Stimulated activated memory B cell treated with anti-CD40 and anti-IgM and Interleukin-4, amounts not matched to agents 10 μg/mL and 1 μg/mL and 100 μg/mL, for 72 hours (primary cell): ENCODE measurements around the gene KCNT2.
"Not testable (repeated sequence)": the region's sequence is repeated elsewhere in the genome, so short reads cannot be mapped to it uniquely, and the experiment has no call there.

ENCODE experiments used
- ATAC-seq: fragments of 150-1000 bp; cut with Tn5 transposase; 2 replicates; pipeline ENCODE4 v1.10.0; 2021
- H3K27ac Mint-ChIP-seq: one replicate; pipeline ENCODE4 v1.8.0; 2022; ENCODE audit warnings: mild to moderate bottlenecking, mixed read lengths
- H3K27me3 Mint-ChIP-seq: one replicate; pipeline ENCODE4 v1.8.0; 2022; ENCODE audit warnings: mixed read lengths
- H3K36me3 Mint-ChIP-seq: one replicate; pipeline ENCODE4 v1.8.0; 2022; ENCODE audit warnings: mixed read lengths
- H3K4me1 Mint-ChIP-seq: one replicate; pipeline ENCODE4 v1.8.0; 2022; ENCODE audit warnings: mixed read lengths
- H3K4me3 Mint-ChIP-seq: one replicate; pipeline ENCODE4 v1.8.0; 2022; ENCODE audit warnings: mild to moderate bottlenecking, moderate library complexity, mixed read lengths
- H3K9me3 Mint-ChIP-seq: one replicate; pipeline ENCODE4 v1.8.0; 2022; ENCODE audit warnings: mixed read lengths

KCNT2 gene

DNA sequence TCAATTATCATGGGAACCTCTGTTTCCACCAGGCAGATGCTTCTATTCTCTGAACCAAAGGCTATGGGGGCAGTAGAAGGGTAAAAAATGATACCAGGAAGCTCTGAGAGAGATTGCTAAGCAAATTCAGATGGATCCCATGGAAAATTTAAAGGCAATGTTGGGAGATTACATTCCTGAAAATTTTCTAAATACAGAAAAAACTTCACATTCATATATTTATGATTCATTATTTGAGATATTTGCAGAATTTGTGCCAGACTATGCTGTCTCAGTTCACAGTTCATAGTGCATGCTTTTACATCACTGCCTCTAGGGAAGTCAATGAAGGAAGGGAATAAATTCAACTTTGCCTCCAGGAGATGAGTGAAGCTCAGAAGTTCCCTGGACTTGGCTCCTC lies 57.5 kb downstream of the KCNT2 start:
- ATAC-seq: no peak
- H3K27ac Mint-ChIP-seq: no peak overlapping the region
- no peaks in the 10 kb centered on the region for H3K27me3 Mint-ChIP-seq

GRCh38 chr1:196546272-196547111 lies 61.7 kb downstream of the KCNT2 start:
- Mint-ChIP-seq H3K27me3 (no peaks in the 10 kb centered on the region), H3K4me3 (no peak overlapping the region), H3K36me3 (no peaks in the 10 kb centered on the region), H3K27ac (no peak overlapping the region), H3K4me1 (no peaks in the 10 kb centered on the region), H3K9me3 (no peaks in the 10 kb centered on the region)
- ATAC-seq: no peak

More for the DNA sequence above, 57.5 kb downstream of the KCNT2 start:
- no peaks in the 10 kb centered on the region for H3K4me1 Mint-ChIP-seq
- H3K9me3 Mint-ChIP-seq: no peaks in the 10 kb centered on the region
- no peaks in the 10 kb centered on the region for H3K36me3 Mint-ChIP-seq
- H3K4me3 Mint-ChIP-seq: no peak overlapping the region

DNA sequence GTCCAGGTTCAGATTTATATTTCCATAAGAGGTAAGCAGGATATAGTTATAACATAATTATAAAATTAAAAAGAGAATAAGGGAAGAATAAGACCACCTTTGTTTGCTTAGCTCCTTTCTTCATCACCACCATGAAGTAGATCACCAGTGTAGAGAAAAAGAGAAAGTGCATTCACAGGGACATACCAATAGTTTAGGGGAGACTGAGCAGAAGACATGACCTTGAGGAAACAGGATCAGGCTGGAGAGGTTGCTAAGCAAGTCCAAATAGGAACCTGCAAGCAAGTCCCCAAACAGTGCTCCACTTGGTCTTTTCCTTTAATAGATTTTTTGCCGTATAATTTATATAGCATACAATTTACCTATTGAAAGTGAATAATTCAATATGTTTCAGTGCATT lies 63.0 kb downstream of the KCNT2 start:
- Mint-ChIP-seq H3K36me3 (no peaks in the 10 kb centered on the region), H3K27ac (no peak overlapping the region), H3K4me1 (no peaks in the 10 kb centered on the region), H3K9me3 (no peaks in the 10 kb centered on the region), H3K27me3 (no peaks in the 10 kb centered on the region), H3K4me3 (no peak overlapping the region)
- ATAC-seq: no peak

- H3K4me3 Mint-ChIP-seq: no peak overlapping the region
- no peaks in the 10 kb centered on the region for H3K27me3 Mint-ChIP-seq
- H3K27ac Mint-ChIP-seq: no peak overlapping the region
- no peaks in the 10 kb centered on the region for H3K4me1 Mint-ChIP-seq
- no peak for ATAC-seq
- no peaks in the 10 kb centered on the region for H3K36me3 Mint-ChIP-seq
- H3K9me3 Mint-ChIP-seq: no peaks in the 10 kb centered on the region
These were observed 63.6 kb downstream of the KCNT2 start for GRCh38 chr1:196544617-196545016.

DNA sequence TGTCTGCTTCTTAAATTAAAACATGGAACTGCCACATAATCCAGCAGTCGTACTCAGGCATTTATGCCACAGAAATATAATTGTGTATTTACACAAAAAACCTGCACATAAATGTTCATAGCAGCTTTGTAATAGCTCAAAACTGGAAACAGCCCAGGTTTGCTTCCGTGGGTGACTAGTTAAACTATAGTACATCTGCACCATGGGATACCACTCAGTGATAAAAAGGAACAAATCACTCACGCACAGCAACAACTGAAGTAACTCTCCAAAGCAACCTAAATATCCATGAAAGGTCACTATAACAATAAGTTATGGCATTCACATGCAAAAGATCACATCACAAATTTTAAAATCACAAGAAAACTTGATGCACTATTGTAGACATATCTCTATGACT lies 64.4 kb downstream of the KCNT2 start:
- no peaks in the 10 kb centered on the region for H3K36me3 Mint-ChIP-seq

DNA sequence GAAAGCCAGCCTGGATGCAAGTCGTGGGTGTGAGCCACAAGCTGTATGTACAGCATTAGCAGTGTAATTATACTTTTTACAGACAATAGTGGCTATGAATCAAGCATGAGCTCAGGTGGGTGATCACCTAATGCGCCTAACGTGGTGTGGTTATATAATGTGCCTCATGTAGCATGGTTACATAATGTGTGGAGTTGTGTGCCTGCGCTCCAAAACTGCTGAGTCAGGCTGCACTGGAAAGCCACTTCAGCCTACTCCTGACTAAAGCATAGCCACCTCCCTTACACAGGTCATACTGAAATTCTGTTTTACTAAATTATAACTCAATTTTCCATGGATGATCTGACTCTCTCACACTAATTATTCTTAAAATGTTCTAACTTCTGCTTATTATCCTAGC lies 69.8 kb downstream of the KCNT2 start:
- no peaks in the 10 kb centered on the region for H3K27me3 Mint-ChIP-seq
- no peak for ATAC-seq
- H3K9me3 Mint-ChIP-seq: peaks cover 5% of the 10 kb centered on the region
- H3K4me1 Mint-ChIP-seq: no peaks in the 10 kb centered on the region
- H3K4me3 Mint-ChIP-seq: no peak overlapping the region
- H3K27ac Mint-ChIP-seq: no peak overlapping the region
- H3K36me3 Mint-ChIP-seq: no peaks in the 10 kb centered on the region

More for the DNA sequence above, 64.4 kb downstream of the KCNT2 start:
- no peaks in the 10 kb centered on the region for H3K4me1 Mint-ChIP-seq
- no peak overlapping the region for H3K4me3 Mint-ChIP-seq
- H3K9me3 Mint-ChIP-seq: no peaks in the 10 kb centered on the region
- no peak for ATAC-seq
- no peak overlapping the region for H3K27ac Mint-ChIP-seq
- no peaks in the 10 kb centered on the region for H3K27me3 Mint-ChIP-seq

DNA sequence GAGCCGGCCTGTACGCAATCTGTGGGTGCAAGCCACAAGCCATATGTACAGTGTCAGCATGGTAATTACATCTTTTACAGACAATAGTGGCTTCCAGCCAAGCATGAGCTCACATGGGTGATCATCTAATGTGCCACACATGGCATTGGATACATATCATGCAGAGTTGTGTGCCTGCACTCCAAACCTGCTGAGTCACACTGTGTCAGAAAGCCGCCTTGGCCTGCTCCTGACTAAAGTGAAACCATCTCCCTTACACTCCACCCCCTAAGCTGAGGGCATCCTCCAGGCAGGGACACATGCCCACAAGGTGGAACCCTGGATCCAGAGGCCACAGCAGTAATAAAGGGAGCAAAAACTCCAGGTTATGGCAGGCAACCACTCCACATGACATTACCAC lies 72.5 kb downstream of the KCNT2 start:
- no peak overlapping the region for H3K27ac Mint-ChIP-seq

GRCh38 chr1:196531737-196532524 lies 76.3 kb downstream of the KCNT2 start:
- no peaks in the 10 kb centered on the region for H3K27me3 Mint-ChIP-seq
- no peak overlapping the region for H3K4me3 Mint-ChIP-seq
- H3K9me3 Mint-ChIP-seq: no peaks in the 10 kb centered on the region
- no peaks in the 10 kb centered on the region for H3K36me3 Mint-ChIP-seq
- no peaks in the 10 kb centered on the region for H3K4me1 Mint-ChIP-seq
- no peak overlapping the region for H3K27ac Mint-ChIP-seq
- no peak for ATAC-seq

More for the DNA sequence above, 72.5 kb downstream of the KCNT2 start:
- peaks cover 5% of the 10 kb centered on the region for H3K9me3 Mint-ChIP-seq
- no peaks in the 10 kb centered on the region for H3K27me3 Mint-ChIP-seq
- H3K4me3 Mint-ChIP-seq: no peak overlapping the region
- H3K4me1 Mint-ChIP-seq: no peaks in the 10 kb centered on the region
- H3K36me3 Mint-ChIP-seq: no peaks in the 10 kb centered on the region
- ATAC-seq: no peak

GRCh38 chr1:196527919-196528318 lies 80.3 kb downstream of the KCNT2 start:
- Mint-ChIP-seq H3K27ac (no peak overlapping the region), H3K4me1 (no peaks in the 10 kb centered on the region), H3K9me3 (peaks cover 5% of the 10 kb centered on the region), H3K4me3 (no peak overlapping the region), H3K27me3 (no peaks in the 10 kb centered on the region), H3K36me3 (no peaks in the 10 kb centered on the region)
- no peak for ATAC-seq

DNA sequence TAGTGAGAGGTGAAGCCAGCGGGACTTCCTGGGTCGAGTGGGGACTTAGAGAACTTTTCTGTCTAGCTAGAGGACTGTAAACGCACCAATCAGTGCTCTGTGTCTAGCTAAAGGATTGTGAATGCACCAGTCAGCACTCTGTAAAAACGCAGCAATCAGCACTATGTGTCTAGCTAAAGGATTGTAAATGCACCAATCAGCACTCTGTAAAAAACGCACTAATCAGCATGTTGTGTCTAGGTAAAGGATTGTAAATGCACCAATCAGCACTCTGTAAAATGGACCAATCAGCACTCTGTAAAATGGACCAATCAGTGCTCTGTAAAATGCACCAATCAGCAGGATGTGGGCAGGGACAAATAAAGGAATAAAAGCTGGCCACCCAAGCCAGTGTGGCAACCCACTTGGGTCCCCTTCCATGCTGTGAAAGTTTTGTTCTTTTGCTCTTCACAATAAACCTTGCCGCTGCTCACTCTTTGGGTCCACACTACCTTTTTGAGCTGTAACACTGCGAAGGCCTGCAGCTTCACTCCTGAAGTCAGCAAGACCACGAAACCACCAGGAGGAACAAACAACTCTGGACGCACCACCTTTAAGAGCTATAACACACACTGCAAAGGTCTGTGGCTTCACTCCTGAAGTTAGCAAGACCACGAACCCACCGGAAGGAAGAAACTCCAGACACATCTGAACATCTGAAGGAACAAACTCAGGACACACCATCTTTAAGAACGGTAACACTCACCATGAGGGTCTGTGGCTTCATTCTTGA lies 85.5 kb downstream of the KCNT2 start:
- H3K27me3 Mint-ChIP-seq, H3K36me3 Mint-ChIP-seq, H3K27ac Mint-ChIP-seq, H3K4me3 Mint-ChIP-seq, H3K4me1 Mint-ChIP-seq, ATAC-seq: not testable (repeated sequence)
- peaks cover 13% of the 10 kb centered on the region for H3K9me3 Mint-ChIP-seq

DNA sequence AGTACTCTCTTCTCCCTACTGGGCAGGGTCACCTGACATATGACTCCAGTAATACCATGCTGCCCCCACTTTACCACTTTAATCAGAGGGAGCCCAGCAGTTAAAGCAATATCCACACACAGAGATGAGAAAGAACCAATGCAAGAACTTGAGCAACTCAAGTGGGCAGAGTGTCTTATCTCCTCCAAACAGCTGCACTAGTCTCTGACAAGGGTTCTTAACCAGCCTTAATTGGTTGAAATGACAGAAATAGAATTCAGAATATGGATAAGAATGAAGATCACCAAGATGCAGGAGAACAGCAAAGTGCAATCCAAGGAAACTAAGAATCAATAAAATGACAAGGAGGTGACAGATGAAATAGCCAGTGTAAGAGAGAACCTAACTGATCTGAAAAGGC lies 91.0 kb downstream of the KCNT2 start:
- no peaks in the 10 kb centered on the region for H3K4me1 Mint-ChIP-seq
- H3K9me3 Mint-ChIP-seq: peaks cover 10% of the 10 kb centered on the region
- H3K4me3 Mint-ChIP-seq: no peak overlapping the region
- H3K36me3 Mint-ChIP-seq: no peaks in the 10 kb centered on the region
- ATAC-seq: no peak
- no peaks in the 10 kb centered on the region for H3K27me3 Mint-ChIP-seq
- H3K27ac Mint-ChIP-seq: no peak overlapping the region

DNA sequence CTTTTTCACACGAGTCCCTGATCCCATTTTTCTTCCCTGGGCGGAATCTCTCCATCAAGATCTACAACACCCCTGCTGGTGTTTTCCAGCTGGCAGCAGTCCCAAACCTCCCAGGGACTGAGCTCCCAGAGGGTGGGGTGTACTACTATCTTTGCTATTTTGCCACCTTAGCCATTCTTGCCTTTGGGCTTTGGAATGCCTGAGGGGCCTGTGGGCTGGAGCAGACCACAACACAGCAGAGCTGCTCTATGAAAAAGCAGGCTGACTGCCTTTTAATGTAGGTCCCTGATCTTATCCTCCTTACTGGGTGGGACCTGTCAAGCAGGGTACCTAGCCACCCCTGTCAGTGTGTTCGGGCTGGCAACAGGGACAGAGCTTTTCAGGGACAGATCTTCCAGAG lies 91.9 kb downstream of the KCNT2 start:
- no peak for ATAC-seq
- no peaks in the 10 kb centered on the region for H3K36me3 Mint-ChIP-seq
- H3K9me3 Mint-ChIP-seq: peaks cover 8% of the 10 kb centered on the region
- no peak overlapping the region for H3K27ac Mint-ChIP-seq
- no peaks in the 10 kb centered on the region for H3K27me3 Mint-ChIP-seq
- H3K4me1 Mint-ChIP-seq: no peaks in the 10 kb centered on the region
- H3K4me3 Mint-ChIP-seq: no peak overlapping the region

DNA sequence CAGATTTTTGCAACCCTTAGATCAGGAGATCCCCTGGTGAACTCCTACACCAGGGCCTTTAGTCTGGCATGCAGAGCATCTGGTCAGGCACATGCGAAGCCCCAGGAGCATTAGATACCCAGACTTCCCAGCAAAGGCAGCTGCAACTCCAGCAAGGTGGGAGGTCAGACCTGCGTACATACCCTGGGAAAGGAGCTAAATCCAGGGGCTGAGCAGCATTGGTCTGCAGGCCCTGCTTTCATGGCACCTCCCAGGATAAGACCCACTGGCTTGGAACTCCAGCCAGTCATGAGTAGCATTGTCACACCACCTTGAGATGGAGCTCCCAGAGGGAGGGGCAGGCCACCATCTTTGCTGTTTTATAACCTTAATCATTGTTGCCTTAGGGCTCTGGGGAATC lies 92.3 kb downstream of the KCNT2 start:
- no peaks in the 10 kb centered on the region for H3K27me3 Mint-ChIP-seq
- H3K4me1 Mint-ChIP-seq: no peaks in the 10 kb centered on the region
- H3K27ac Mint-ChIP-seq: no peak overlapping the region
- no peak overlapping the region for H3K4me3 Mint-ChIP-seq
- no peak for ATAC-seq
- peaks cover 7% of the 10 kb centered on the region for H3K9me3 Mint-ChIP-seq
- no peaks in the 10 kb centered on the region for H3K36me3 Mint-ChIP-seq

DNA sequence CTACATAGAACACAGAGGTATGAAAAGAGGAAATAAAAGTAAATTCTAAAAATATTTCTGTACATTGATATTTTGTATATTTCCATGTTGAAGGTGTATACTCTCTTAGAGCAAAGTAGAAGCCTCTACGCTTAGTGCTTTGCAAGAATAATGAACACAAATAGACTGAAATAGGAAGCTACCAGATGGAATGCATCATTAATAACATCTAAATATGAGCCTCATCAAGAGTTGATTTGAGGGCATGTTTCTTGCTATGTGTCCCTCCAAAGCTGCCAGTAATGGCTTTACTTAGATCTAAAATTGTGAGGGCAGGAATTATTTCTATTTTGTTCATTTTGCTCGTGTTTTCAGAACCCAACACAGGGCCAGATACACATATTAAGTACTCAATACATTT lies 94.4 kb downstream of the KCNT2 start:
- Mint-ChIP-seq H3K9me3 (peaks cover 6% of the 10 kb centered on the region), H3K27ac (no peak overlapping the region), H3K4me1 (no peaks in the 10 kb centered on the region), H3K36me3 (no peaks in the 10 kb centered on the region), H3K27me3 (no peaks in the 10 kb centered on the region), H3K4me3 (no peak overlapping the region)
- no peak for ATAC-seq

- Mint-ChIP-seq H3K27ac (no peak overlapping the region), H3K9me3 (peaks cover 3% of the 10 kb centered on the region), H3K4me1 (no peaks in the 10 kb centered on the region), H3K27me3 (no peaks in the 10 kb centered on the region), H3K36me3 (no peaks in the 10 kb centered on the region), H3K4me3 (no peak overlapping the region)
- no peak for ATAC-seq
These were observed 97.8 kb downstream of the KCNT2 start for GRCh38 chr1:196510451-196510850.
